DMS79 (cell line): Measurements from ENCODE around the gene UGT1A6.
"Not testable (repeated sequence)": the region's sequence is repeated elsewhere in the genome, so short reads cannot be mapped to it uniquely, and the experiment has no call there.

Experiments used
- DNase-seq: peaks from one replicate; lab custom pipeline; 2025; lab: John Stamatoyannopoulos, UW

UGT1A6 gene

DNA sequence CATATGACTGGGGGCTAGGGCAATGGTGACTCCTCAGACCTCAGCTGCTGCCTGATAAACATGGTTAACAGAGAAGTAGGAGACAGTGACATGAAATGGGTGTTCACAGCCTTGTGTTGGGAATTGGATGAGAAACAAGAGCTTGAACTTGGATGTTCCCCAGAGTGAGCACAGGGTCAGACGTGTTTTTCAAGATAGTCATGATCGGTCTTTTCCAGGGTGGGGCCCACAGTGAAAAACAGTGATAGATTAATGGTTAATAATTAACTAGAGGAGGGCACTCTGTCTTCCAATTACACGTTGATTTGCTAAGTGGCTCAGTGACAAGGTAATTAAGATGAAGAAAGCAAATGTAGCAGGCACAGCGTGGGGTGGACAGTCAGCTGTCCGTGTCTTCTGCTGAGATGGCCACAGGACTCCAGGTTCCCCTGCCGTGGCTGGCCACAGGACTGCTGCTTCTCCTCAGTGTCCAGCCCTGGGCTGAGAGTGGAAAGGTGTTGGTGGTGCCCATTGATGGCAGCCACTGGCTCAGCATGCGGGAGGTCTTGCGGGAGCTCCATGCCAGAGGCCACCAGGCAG lies 36.1 kb downstream of the UGT1A6 start, which contains the start of gene UGT1A3:
Gene UGT1A3, plus strand, starts transcription at position 320 of the 579 bp plus-strand sequence. Its CDS starts 85 bp downstream, at position 405.
- DNase-seq = no peak

DNA sequence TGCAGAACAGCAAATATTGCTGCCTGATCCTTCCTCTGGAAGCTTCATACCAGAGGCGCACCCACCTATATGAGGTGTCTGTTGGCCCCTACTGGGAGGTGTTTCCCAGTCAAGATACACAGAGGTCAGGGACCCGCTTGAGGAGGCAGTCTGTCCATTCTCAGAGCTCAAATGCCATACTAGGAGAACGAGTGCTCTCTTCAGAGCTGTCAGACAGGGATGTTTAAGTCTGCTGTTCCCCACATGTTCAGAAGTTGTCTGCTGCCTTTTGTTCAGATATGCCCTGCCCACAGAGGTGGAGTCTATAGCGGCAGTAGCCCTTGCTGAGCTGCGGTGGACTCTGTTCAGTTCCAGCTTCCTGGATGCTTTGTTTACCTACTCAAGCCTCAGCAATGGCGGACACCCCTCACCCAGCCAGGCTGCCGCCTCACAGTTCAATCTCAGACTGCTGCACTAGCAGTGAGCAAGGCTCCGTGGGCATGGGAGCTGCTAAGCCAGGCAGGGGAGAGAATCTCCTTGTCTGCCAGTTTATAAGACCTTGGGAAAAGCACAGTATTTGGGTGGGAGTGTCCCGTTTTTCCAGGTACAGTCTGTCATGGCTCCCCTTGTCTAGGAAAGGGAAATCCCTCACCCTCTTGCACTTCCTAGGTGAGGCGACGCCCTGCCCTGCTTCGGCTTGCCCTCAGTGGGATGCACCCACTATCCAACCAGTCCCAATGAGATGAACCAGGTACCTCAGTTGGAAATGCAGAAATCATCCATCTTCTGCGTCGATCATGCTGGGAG lies 44.4 kb downstream of the UGT1A6 start:
- not testable (repeated sequence) for DNase-seq

DNA sequence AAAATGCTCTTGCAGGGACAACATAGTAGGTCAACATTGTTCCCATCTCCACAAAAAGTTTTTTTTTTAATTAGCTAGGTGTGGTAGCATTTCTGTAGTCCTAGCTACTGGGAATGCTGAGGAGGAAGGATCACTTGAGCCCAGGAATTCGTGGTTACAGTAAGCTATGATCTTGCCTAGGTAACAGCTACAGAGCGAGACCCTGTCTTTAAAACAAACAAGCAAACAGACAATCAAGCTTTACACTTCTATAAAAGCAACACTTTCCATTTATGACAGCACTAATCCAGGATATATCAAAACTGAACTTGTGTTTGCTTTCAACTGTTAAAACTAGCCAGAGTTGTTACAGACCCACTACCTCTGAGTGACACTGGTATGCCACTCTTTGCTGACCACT lies 48.2 kb downstream of the UGT1A6 start:
- no peak for DNase-seq

DNA sequence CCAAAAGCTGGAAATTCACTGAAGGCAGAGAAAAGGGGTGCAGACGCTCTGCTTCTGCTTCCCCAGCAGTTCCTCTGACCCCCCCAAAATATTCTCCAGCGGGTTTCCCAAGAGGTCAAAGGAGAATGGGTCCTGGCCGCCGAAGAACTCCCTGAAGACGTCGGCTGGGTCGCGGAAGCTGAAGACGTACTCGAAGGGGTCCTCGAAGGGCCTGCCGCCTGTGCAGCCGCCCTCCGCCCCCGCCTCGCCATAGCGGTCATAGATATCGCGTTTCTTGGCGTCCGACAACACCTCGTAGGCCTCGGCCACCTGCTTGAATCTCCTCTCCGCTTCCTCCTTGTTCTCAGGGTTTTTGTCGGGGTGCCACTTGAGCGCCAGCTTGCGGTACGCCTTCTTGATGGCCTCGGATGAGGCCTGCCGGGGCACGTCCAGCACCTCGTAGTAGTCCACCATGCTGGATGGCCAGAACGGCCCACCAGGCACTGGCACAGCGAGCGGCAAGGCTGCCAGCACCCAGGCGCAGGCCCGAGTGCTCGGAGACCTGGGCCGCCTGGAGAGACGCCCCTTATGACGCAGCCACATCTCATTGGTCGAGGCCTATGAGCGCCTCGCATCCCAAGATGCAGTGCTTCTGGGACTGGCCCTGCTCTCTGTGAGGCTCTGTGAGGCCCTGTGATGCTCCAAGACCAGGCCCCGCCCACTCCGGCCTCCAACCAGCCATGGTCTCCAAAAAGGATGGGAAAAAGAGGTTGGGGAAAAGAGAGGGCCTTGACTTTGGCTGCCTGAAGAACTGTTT lies 51.0 kb downstream of the UGT1A6 start:
- DNase-seq = no peak

DNA sequence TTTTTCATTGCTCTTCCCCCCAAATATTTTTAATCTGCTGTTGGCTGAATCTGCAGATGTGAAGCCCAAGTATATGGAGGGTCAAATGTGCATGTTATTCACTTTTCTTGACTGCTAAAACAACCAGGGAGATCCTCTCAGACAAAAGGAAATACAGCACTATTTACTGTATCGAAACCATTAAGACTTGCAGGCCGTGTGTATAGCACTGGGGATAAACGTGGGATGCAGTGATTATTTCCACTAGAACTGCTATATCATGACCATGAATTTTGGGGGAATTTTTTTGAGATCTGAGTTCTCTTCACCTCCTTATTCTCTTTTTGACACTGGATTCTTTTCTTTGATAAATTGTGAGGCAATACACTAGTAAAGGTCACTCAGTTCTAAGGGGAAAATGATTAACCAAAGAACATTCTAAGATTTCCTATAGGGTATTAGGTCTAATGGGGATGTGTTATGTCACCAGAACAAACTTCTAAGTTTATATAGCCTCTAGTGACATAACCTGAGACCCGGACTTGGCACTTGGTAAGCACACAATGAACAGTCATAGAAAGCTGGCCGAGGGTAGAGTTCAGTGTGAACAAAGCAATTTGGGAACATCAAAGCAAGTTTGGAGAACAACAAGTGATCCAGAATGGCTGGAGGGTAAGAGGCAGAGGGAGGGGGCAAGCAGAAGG lies 52.5 kb downstream of the UGT1A6 start:
- DNase-seq = no peak

DNA sequence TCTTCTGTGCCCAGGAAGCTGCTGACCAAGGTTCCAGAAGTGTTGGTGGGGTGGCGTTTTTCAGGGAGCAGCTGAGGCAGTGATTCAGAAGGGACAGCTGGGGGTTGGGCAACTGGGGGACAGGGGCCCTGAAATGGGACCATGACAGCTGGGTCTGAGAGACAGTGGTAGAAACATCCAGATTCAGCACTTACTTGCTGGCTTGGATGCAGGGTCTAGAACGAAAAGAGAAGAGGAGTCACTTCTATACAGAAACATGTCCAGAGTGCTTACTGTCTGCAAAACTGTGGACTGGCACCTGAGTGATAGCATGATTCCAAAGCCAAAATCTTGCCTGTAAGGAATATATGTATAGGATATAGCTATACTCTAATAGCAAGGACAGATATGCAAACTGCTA lies 53.1 kb downstream of the UGT1A6 start:
- not testable (repeated sequence) for DNase-seq

DNA sequence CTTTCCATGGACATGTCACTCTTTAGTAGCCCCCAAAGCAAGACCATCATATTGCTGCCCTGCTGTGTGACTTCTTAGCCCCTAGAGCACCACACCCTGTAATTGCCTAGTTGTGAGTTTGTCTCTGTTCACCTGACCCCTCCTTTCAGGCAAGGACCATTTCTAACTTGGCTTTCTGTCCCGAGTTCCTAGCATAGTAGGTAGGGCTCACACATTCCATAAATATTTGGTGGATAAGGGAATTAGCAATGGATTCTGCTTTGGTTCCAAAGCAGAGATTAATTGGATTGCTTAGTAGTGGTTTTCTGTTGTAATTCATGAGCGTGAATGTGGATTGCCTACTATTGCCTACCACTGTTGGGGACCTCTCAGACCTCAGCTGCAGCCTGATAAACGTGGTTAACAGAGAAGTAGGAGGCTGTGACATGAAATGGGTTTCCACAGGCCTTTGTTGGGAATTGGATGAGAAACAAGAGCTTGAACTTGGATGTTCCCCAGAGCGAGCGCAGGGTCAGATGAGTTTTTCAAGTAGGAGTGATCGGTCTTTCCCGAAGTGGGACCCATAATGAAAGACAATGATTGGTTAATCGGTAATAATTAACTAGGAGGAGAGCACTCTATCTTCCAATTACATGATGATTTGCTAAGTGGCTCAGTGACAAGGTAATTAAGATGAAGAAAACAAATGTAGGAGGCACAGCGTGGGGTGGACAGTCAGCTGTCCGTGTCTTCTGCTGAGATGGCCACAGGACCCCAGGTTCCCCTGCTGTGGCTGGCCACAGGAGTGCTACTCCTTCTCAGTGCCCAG lies 54.0 kb downstream of the UGT1A6 start:
- no peak for DNase-seq

DNA sequence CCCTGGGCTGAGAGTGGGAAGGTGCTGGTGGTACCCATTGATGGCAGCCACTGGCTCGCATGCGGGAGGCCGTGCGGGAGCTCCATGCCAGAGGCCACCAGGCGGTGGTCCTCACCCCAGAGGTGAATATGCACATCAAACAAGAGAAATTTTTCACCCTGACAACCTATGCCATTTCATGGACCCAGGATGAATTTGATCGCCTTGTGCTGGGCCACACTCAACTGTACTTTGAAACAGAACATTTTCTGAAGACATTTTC lies 54.5 kb downstream of the UGT1A6 start:
- no peak for DNase-seq

DNA sequence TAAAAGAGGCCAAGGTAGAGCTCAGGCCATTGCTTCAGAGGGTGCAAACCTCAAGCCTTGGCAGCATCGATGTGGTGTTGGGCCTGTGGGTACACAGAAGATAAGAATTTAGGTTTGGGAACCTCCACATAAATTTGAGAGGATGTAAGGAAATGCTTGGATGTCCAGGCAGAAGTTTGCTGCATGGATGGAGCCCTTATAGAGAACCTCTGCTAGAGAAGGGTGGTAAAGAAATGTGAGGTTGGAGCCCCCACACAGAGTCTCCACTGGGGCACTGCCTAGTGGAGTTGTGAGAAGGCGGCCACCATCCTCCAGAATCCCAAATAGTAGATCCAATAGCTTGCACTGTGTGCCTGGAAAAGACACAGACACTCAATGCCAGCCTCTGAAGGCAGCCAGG lies 58.0 kb downstream of the UGT1A6 start:
- DNase-seq = not testable (repeated sequence)

DNA sequence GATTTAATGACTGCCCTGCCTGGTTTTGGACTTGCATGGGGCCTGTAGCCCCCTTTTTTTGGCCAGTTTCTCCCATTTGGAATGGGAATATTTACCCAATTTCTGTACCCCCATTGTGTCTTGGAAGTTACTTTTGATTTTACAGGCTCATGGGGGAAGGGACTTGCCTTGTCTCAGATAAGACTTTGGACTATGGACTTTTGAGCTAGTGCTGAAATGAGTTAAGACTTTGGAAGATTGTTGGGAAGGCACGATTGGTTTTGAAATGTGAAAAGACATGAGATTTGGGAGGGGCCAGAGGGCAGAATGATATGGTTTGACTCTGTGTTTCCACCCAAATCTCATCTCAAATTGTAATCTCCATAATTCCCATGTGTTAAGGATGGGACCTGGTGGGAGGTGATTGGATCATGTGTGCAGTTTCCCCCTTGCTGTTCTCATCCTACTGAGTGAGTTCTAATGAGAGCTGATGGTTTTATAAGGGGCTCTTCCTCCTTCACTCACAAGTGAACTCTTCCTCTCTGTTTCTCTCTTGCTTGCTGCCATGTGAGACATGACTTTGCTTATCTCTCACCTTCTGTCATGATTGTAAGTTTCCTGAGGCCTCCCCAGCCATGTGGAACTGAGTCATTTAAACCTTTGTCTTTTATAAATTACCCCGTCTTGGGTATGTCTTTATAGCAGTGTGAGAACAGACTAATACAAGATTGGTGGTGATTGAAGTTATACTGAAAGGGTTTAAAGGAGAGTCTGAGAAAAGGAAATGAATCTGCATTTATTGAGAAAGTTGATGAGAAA lies 58.7 kb downstream of the UGT1A6 start:
- not testable (repeated sequence) for DNase-seq

DNA sequence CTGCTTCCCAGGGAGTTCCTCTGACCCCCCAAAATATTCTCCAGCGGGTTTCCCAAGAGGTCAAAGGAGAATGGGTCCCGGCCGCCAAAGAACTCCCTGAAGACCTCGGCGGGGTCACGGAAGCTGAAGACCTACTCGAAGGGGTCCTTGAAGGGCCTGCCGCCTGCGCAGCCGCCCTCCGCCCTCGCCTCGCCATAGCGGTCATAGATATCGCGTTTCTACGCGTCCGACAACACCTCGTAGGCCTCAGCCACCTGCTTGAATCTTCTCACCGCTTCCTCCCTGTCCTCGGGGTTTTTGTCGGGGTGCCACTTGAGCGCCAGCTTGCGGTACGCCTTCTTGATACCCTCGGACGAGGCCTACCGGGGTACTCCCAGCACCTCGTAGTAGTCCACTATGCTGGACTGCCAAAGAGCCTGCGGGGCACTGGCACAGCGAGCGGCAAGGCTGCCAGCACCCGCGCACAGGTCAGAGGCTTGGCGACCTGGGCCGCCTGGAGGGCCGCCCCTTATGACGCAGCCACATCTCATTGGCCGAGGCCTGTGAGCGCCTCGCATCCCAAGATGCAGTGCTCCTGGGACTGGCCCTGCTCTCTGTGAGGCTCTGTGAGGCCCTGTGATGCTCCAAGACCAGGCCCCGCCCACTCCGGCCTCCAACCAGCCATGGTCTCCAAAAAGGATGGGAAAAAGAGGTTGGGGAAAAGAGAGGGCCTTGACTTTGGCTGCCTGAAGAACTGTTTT lies 62.4 kb downstream of the UGT1A6 start:
- DNase-seq = no peak

DNA sequence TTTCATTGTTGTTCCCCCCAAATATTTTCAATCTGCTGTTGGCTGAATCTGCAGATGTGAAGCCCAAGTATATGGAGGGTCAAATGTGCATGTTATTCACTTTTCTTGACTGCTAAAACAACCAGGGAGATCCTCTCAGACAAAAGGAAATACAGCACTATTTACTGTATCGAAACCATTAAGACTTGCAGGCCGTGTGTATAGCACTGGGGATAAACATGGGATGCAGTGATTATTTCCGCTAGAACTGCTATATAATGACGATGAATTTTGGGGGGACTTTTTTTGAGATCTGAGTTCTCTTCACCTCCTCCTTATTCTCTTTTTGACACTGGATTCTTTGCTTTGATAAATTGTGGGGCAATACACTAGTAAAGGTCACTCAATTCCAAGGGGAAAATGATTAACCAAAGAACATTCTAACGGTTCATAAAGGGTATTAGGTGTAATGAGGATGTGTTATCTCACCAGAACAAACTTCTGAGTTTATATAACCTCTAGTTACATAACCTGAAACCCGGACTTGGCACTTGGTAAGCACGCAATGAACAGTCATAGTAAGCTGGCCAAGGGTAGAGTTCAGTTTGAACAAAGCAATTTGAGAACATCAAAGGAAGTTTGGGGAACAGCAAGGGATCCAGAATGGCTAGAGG lies 63.9 kb downstream of the UGT1A6 start:
- DNase-seq = no peak

DNA sequence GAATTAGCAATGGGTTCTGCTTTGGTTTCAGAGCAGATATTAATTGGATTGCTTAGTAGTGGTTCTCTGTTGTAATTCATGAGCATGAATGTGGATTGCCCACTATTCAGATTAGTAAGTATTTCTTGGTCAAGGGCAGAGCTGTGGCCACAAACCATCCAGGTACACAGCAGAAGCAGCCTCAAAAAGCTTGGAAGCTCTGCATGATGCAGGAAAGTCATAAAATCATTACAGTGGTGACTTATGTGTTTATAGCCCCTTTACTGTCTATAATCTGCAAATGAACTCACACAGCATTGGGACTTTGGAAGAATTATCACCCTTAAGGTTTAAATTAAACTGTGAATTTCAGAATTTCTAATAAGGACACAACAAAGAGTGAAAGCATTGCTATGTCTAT lies 65.5 kb downstream of the UGT1A6 start:
- no peak for DNase-seq

DNA sequence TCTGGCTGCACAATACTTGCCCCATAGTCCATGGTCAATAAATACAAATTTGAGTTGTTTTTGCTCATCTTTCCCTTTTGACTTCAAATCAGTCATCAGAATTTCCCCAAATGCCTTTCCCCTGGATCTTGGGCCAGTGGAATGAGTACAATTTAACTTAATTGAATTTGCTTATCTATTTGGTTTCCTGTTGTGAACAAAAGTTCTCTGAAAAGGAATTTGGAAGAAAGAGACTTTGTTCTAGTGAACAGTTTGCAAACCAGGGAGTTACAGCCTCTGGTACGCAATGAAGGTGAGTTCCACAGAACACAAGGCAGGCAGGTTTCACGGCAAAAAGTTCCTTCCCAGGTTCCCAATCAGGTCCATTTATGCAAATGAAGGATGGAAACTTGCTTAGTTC lies 66.2 kb downstream of the UGT1A6 start:
- DNase-seq = no peak

DNA sequence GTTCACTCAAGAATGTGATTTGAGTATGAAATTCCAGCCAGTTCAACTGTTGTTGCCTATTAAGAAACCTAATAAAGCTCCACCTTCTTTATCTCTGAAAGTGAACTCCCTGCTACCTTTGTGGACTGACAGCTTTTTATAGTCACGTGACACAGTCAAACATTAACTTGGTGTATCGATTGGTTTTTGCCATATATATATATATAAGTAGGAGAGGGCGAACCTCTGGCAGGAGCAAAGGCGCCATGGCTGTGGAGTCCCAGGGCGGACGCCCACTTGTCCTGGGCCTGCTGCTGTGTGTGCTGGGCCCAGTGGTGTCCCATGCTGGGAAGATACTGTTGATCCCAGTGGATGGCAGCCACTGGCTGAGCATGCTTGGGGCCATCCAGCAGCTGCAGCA lies 67.4 kb downstream of the UGT1A6 start, which contains the start of gene UGT1A1:
Gene UGT1A1, plus strand, starts transcription at position 228 of the 400 bp plus-strand sequence. Its CDS starts 18 bp downstream, at position 246.
- no peak for DNase-seq

DNA sequence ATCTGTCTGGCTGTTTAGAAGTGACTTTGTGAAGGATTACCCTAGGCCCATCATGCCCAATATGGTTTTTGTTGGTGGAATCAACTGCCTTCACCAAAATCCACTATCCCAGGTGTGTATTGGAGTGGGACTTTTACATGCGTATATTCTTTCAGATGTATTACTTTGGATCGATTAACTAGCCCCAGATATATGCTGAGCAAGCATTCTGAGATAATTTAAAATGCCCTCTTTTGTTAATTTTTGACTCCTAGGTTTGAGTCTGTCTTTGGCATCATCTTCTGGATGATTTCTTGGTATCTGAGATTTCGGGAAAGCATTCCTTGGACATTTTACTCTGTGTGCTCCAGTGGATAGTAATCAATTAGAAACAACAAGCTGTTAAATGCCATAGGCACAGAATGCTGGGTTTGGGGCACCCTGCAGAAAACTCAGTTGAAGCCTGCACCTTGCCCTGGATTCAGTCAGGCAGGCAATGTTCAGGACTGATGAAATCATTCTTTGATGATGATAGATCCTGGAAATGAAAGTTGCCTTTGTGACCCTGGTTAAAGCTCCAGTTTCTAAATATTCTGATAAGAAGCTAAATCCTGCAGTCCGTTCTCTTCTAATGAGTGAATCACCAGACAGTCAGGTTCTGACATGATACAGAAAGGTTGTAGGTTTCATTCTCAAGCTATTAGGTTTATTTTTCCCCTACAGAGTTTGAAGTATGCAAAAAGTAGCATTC lies 68.5 kb downstream of the UGT1A6 start:
- DNase-seq = no peak

DNA sequence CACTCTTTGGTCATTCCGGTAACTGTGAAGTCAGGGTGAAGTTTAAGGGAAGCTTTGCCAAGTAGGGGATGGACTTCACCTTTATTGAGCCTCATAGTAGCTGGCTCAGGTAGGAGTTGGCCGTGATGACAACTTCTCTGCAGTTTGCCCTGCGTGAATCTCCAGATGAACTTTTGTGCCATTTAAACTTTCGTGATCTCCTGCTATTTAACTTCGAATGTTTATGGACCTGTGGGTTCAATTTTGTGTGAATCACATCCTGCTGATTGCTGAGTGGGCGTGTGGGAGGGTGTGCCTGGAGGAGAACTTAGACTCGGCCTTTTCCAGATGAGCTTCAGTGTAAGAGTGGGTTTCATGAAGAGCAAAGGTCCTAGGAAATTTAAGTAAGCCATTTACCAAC lies 71.6 kb downstream of the UGT1A6 start:
- no peak for DNase-seq

DNA sequence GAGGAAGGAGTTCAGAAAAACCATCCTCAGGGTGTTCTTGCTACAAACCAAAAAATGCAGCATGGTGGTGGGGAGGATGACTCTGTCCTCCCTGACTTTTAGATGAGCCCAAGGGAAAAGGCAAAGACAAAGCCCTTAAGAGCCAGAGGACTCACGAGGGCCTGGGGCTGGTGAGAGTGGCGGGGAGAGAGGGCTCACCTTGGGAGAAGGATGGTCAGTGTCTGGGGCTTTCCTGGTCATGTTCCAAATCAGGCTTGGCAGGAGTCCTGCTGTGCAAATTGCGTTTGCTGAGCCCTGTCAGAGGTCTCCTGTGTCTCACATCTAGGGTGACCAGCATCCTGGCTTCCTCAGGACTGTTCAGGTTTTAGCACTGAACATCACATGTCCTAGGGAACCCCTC lies 72.1 kb downstream of the UGT1A6 start:
- no peak for DNase-seq

DNA sequence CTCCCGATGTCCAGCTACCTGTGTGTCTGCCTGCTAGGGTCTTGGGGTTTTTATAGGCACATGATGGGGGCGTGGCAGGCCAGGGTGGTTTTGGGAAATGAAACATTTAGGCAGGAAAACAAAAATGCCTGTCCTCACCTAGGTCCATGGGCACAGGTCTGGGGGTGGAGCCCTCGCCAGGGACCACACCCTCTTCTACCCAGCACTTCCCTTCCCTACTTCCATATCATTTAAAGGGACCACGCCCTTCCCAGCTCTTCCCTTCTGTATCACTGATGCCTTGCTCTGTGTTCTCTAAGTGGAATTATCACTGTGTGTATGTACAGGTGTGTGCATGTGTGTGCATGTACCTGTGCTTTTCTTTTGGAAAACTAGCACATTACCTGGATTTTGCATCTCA lies 73.7 kb downstream of the UGT1A6 start:
- DNase-seq = no peak
